Mesothelial cell of epicardium (in vitro differentiated cells): Measurements from ENCODE around the gene EDEM3. TPM values are rescaled to one million over a fixed set of nuclear protein-coding genes. Genes with fewer than 3 reads are reported as not detected.

Source experiments
- DNase-seq, 2 experiments: peaks; one replicate each; pipeline ENCODE4 v3.0.0; 2021; ENCODE audit warnings: low spot score in 2 of 2; ENCODE audit not compliant: unreplicated experiment in 2 of 2
- H3K27ac Mint-ChIP-seq: 2 replicates; pipeline ENCODE4 v1.8.0; 2021; ENCODE audit warnings: mixed read lengths
- H3K27me3 Mint-ChIP-seq: 2 replicates; pipeline ENCODE4 v1.8.0; 2021; ENCODE audit warnings: low read depth, mixed read lengths
- H3K36me3 Mint-ChIP-seq: 2 replicates; pipeline ENCODE4 v1.8.0; 2021; ENCODE audit warnings: mixed read lengths
- H3K4me1 Mint-ChIP-seq: 2 replicates; pipeline ENCODE4 v1.8.0; 2021; ENCODE audit warnings: mixed read lengths
- H3K4me3 Mint-ChIP-seq: 2 replicates; pipeline ENCODE4 v1.8.0; 2021; ENCODE audit warnings: mild to moderate bottlenecking, moderate library complexity, mixed read lengths
- H3K9me3 Mint-ChIP-seq: 2 replicates; pipeline ENCODE4 v1.8.0; 2021; ENCODE audit warnings: mixed read lengths
- CTCF ChIP-seq: fragments of 200-600 bp; sonication (generic); IDR thresholded peaks from one replicate; pipeline ENCODE4 v1.5.0; 2021; ENCODE audit warnings: antibody characterized with exemption; ENCODE audit not compliant: unreplicated experiment
- total RNA-seq: library from RNA; stranded (reverse); gene quantifications from 3 replicates; pipeline ENCODE4 v1.2.1, GENCODE V29; 2021

Gene EDEM3
- total RNA-seq, 1 donor from 2014 or later: 25.4 TPM

GRCh38 chr1:184660462-184661191 is 94.0 kb downstream of the EDEM3 start:
- Mint-ChIP-seq H3K27ac (no peak overlapping the region), H3K27me3 (peaks cover 16% of the 10 kb centered on the region), H3K36me3 (no peaks in the 10 kb centered on the region), H3K9me3 (no peaks in the 10 kb centered on the region), H3K4me1 (peaks cover 35% of the 10 kb centered on the region), H3K4me3 (no peak overlapping the region)
- DNase-seq: no peak
- no peak for TF ChIP-seq CTCF

- no peak overlapping the region for H3K4me3 Mint-ChIP-seq
- no peaks in the 10 kb centered on the region for H3K9me3 Mint-ChIP-seq
Measured at GRCh38 chr1:184658055-184658454, 96.6 kb downstream of the EDEM3 start.

GRCh38 chr1:184656221-184656620 is 98.4 kb downstream of the EDEM3 start:
- H3K27me3 Mint-ChIP-seq: no peaks in the 10 kb centered on the region
- DNase-seq: no peak
- H3K27ac Mint-ChIP-seq: peak overlapping the region; percentile 24
- H3K36me3 Mint-ChIP-seq: no peaks in the 10 kb centered on the region
- peaks cover 11% of the 10 kb centered on the region for H3K9me3 Mint-ChIP-seq
- no peak overlapping the region for H3K4me3 Mint-ChIP-seq
- H3K4me1 Mint-ChIP-seq: peaks cover 11% of the 10 kb centered on the region
- TF ChIP-seq CTCF: no peak

More at GRCh38 chr1:184658055-184658454, 96.6 kb downstream of the EDEM3 start:
- H3K27me3 Mint-ChIP-seq: no peaks in the 10 kb centered on the region
- no peaks in the 10 kb centered on the region for H3K36me3 Mint-ChIP-seq
- peaks cover 20% of the 10 kb centered on the region for H3K4me1 Mint-ChIP-seq
- DNase-seq: no peak
- H3K27ac Mint-ChIP-seq: no peak overlapping the region
- no peak for TF ChIP-seq CTCF

GRCh38 chr1:184655185-184655584 is 99.5 kb downstream of the EDEM3 start:
- H3K9me3 Mint-ChIP-seq: peaks cover 14% of the 10 kb centered on the region
- H3K4me1 Mint-ChIP-seq: peaks cover 8% of the 10 kb centered on the region
- peaks cover 3% of the 10 kb centered on the region for H3K27me3 Mint-ChIP-seq
- H3K27ac Mint-ChIP-seq: no peak overlapping the region
- H3K4me3 Mint-ChIP-seq: no peak overlapping the region
- no peaks in the 10 kb centered on the region for H3K36me3 Mint-ChIP-seq
- DNase-seq: no peak
- TF ChIP-seq CTCF: no peak

- H3K27me3 Mint-ChIP-seq: peaks cover 3% of the 10 kb centered on the region
- no peak overlapping the region for H3K4me3 Mint-ChIP-seq
- H3K27ac Mint-ChIP-seq: no peak overlapping the region
- TF ChIP-seq CTCF: no peak
- DNase-seq: no peak
- H3K36me3 Mint-ChIP-seq: no peaks in the 10 kb centered on the region
- H3K4me1 Mint-ChIP-seq: peaks cover 11% of the 10 kb centered on the region
- peaks cover 26% of the 10 kb centered on the region for H3K9me3 Mint-ChIP-seq
Measured at GRCh38 chr1:184650177-184650866, 104.3 kb downstream of the EDEM3 start.
